ENCODE data around the gene PPFIBP1.

DNA sequence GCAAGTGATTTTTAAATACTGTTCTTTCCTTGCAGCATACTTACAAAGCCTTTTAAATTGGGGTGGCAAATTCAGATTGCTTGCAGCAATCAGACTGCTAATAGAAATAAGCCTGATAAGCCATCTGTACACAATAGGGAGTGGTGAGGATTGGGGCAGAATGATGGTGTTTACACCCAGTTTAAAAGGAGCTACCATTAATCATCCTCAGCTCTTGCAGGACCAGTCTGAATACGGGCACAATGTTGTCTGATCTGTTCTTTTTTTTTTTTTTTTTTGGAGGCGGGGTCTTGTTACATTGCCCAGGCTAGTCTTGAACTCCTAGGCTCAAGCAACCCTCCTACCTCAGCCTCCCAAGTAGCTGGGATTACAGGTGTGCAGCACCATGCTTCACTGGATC lies 122.1 kb downstream of the PPFIBP1 start:
- TF ChIP-seq CTCF (IDR thresholded peaks at IDR 0.05) (no peak), EP300 (IDR thresholded peaks at IDR 0.05) (no peak), POLR2A (IDR thresholded peaks at IDR 0.05) (no peak)

Data from upper lobe of left lung (tissue), 4 donors.